ENCODE results near the gene HPN.
"Not testable (repeated sequence)": the region's sequence is repeated elsewhere in the genome, so short reads cannot be mapped to it uniquely, and the experiment has no call there.

The HPN gene

GRCh38 chr19:35013041-35013819 is 28.3 kb upstream of the HPN start:
- no peak overlapping the region for H3K4me3 ChIP-seq (ENCODE audit: low read length, poor library complexity, severe bottlenecking)
- H2AFZ ChIP-seq (ENCODE audit: low read length): no peak overlapping the region
- H3F3A ChIP-seq (ENCODE audit: low read depth): no peaks in the 10 kb centered on the region
- H3K4me1 ChIP-seq (ENCODE audit: insufficient read depth, low read length, poor library complexity, severe bottlenecking): peaks cover 16% of the 10 kb centered on the region
- H3K36me3 ChIP-seq (ENCODE audit: insufficient read depth, low read length): peaks cover 62% of the 10 kb centered on the region; the same call in 1 of the 2 replicates
- H4K20me1 ChIP-seq (ENCODE audit: insufficient read depth, low read length, poor library complexity, severe bottlenecking): peaks cover 12% of the 10 kb centered on the region
- no peaks in the 10 kb centered on the region for H3K79me2 ChIP-seq (ENCODE audit: insufficient read depth, low read length)
- H3K4me2 ChIP-seq (ENCODE audit: low read depth, low read length, poor library complexity, severe bottlenecking): no peak overlapping the region
- no peaks in the 10 kb centered on the region for H3K9me2 ChIP-seq (replicated peaks; ENCODE audit: low read depth, low read length)
- H3K27me3 ChIP-seq (ENCODE audit: insufficient read depth, low read length, poor library complexity, severe bottlenecking): no peaks in the 10 kb centered on the region
- no peaks in the 10 kb centered on the region for H3K9me3 ChIP-seq (ENCODE audit: insufficient read depth, low read depth, low read length)
- TF ChIP-seq EZH2phosphoT487 (IDR thresholded peaks at IDR 0.05; ENCODE audit: borderline replicate concordance) (no peak), CTCF (conservative IDR thresholded peaks at IDR 0.05; ENCODE audit: low read length) (peak; percentile 88)
- no peak overlapping the region for H3K9ac ChIP-seq (ENCODE audit: low read depth, low read length, poor library complexity, severe bottlenecking)

GRCh38 chr19:35013820-35014754 is 27.4 kb upstream of the HPN start:
- Histone ChIP-seq H2AFZ (ENCODE audit: low read length) (no peak overlapping the region), H3K27me3 (ENCODE audit: insufficient read depth, low read length, poor library complexity, severe bottlenecking) (no peaks in the 10 kb centered on the region), H3K36me3 (ENCODE audit: insufficient read depth, low read length) (peaks cover 69% of the 10 kb centered on the region; the same call in 1 of the 2 replicates), H3K4me1 (ENCODE audit: insufficient read depth, low read length, poor library complexity, severe bottlenecking) (peaks cover 16% of the 10 kb centered on the region), H4K20me1 (ENCODE audit: insufficient read depth, low read length, poor library complexity, severe bottlenecking) (peaks cover 12% of the 10 kb centered on the region), H3K79me2 (ENCODE audit: insufficient read depth, low read length) (no peaks in the 10 kb centered on the region), H3K9ac (ENCODE audit: low read depth, low read length, poor library complexity, severe bottlenecking) (no peak overlapping the region), H3K4me3 (ENCODE audit: low read length, poor library complexity, severe bottlenecking) (no peak overlapping the region), H3K9me3 (ENCODE audit: insufficient read depth, low read depth, low read length) (no peaks in the 10 kb centered on the region), H3K9me2 (replicated peaks; ENCODE audit: low read depth, low read length) (no peaks in the 10 kb centered on the region), H3K4me2 (ENCODE audit: low read depth, low read length, poor library complexity, severe bottlenecking) (no peak overlapping the region), H3F3A (ENCODE audit: low read depth) (no peaks in the 10 kb centered on the region)
- no peak for TF ChIP-seq EZH2phosphoT487 (IDR thresholded peaks at IDR 0.05; ENCODE audit: borderline replicate concordance)

GRCh38 chr19:35014774-35015173 is 26.7 kb upstream of the HPN start:
- H4K20me1 ChIP-seq (ENCODE audit: insufficient read depth, low read length, poor library complexity, severe bottlenecking): peaks cover 12% of the 10 kb centered on the region
- H3K9me2 ChIP-seq (replicated peaks; ENCODE audit: low read depth, low read length); H3K79me2 ChIP-seq (ENCODE audit: insufficient read depth, low read length); H3K9ac ChIP-seq (ENCODE audit: low read depth, low read length, poor library complexity, severe bottlenecking); H3K9me3 ChIP-seq (ENCODE audit: insufficient read depth, low read depth, low read length); H2AFZ ChIP-seq (ENCODE audit: low read length); H3K4me3 ChIP-seq (ENCODE audit: low read length, poor library complexity, severe bottlenecking); H3K4me2 ChIP-seq (ENCODE audit: low read depth, low read length, poor library complexity, severe bottlenecking); H3F3A ChIP-seq (ENCODE audit: low read depth); H3K27me3 ChIP-seq (ENCODE audit: insufficient read depth, low read length, poor library complexity, severe bottlenecking): not testable (repeated sequence)
- H3K4me1 ChIP-seq (ENCODE audit: insufficient read depth, low read length, poor library complexity, severe bottlenecking): peaks cover 16% of the 10 kb centered on the region
- peaks cover 69% of the 10 kb centered on the region; the same call in 1 of the 2 replicates for H3K36me3 ChIP-seq (ENCODE audit: insufficient read depth, low read length)

GRCh38 chr19:35015270-35015953 is 26.1 kb upstream of the HPN start:
- no peaks in the 10 kb centered on the region for H3K9me2 ChIP-seq (replicated peaks; ENCODE audit: low read depth, low read length)
- H3K9me3 ChIP-seq (ENCODE audit: insufficient read depth, low read depth, low read length): no peaks in the 10 kb centered on the region
- H3K4me2 ChIP-seq (ENCODE audit: low read depth, low read length, poor library complexity, severe bottlenecking): no peak overlapping the region
- H3K27me3 ChIP-seq (ENCODE audit: insufficient read depth, low read length, poor library complexity, severe bottlenecking): no peaks in the 10 kb centered on the region
- H3K36me3 ChIP-seq (ENCODE audit: insufficient read depth, low read length): peaks cover 69% of the 10 kb centered on the region; the same call in 1 of the 2 replicates
- TF ChIP-seq EZH2phosphoT487 (IDR thresholded peaks at IDR 0.05; ENCODE audit: borderline replicate concordance) (no peak), CTCF (conservative IDR thresholded peaks at IDR 0.05; ENCODE audit: low read length) (no peak)
- no peak overlapping the region for H2AFZ ChIP-seq (ENCODE audit: low read length)
- H4K20me1 ChIP-seq (ENCODE audit: insufficient read depth, low read length, poor library complexity, severe bottlenecking): peaks cover 12% of the 10 kb centered on the region
- no peak overlapping the region for H3K9ac ChIP-seq (ENCODE audit: low read depth, low read length, poor library complexity, severe bottlenecking)
- no peaks in the 10 kb centered on the region for H3F3A ChIP-seq (ENCODE audit: low read depth)
- no peaks in the 10 kb centered on the region for H3K79me2 ChIP-seq (ENCODE audit: insufficient read depth, low read length)
- H3K4me3 ChIP-seq (ENCODE audit: low read length, poor library complexity, severe bottlenecking): no peak overlapping the region
- peaks cover 16% of the 10 kb centered on the region for H3K4me1 ChIP-seq (ENCODE audit: insufficient read depth, low read length, poor library complexity, severe bottlenecking)

Data from Loucy (cell line).